OCI-LY7 (cell line): ENCODE measurements around the gene SMG6. TPM values are rescaled to one million over a fixed set of nuclear protein-coding genes. Genes with fewer than 3 reads are reported as not detected.

Experiments used
- BruUV-seq: library from RNA; stranded (reverse); fragments of 400-500 nt; replicated peaks from 2 replicates; lab custom pipeline; 2021; lab: Mats Ljungman, UMichigan
- CTCF ChIA-PET: fragments of 300-600 bp; sonication (Branson Sonifier 250); formaldehyde crosslinking; loops from one replicate; lab custom pipeline; 2022; ENCODE audit warnings: antibody characterized with exemption; ENCODE audit not compliant: unreplicated experiment; lab: Charles Lee
- POLR2A ChIA-PET: fragments of 300-600 bp; sonication (Branson Sonifier 250); formaldehyde crosslinking; loops from one replicate; lab custom pipeline; 2022; ENCODE audit warnings: antibody characterized with exemption; lab: Charles Lee
- DNase-seq: peaks from one replicate; pipeline ENCODE4 v3.0.0-alpha.2; 2015; ENCODE audit warnings: low spot score
- H2AFZ ChIP-seq: fragments of 200-600 bp; sonication (generic), shearing (Covaris generic); 2 replicates; pipeline ENCODE4 v1.6.1; 2014; ENCODE audit warnings: mild to moderate bottlenecking, antibody characterized with exemption, low read length, moderate library complexity
- H3K27ac ChIP-seq: fragments of 200-600 bp; sonication (generic); 2 replicates; pipeline ENCODE4 v1.5.1; 2014; ENCODE audit warnings: mixed run types, low read depth, mild to moderate bottlenecking, moderate library complexity, low read length, inconsistent platforms; ENCODE audit not compliant: poor library complexity, severe bottlenecking
- H3K36me3 ChIP-seq: fragments of 200-600 bp; sonication (generic); 2 replicates; pipeline ENCODE4 v1.6.1; 2014; ENCODE audit warnings: mild to moderate bottlenecking, antibody characterized with exemption, low read length, moderate library complexity, mixed read lengths; ENCODE audit not compliant: insufficient read depth
- H3K4me1 ChIP-seq: fragments of 200-600 bp; sonication (generic); 2 replicates; pipeline ENCODE4 v1.5.1; 2014; ENCODE audit warnings: mild to moderate bottlenecking, low read length; ENCODE audit not compliant: insufficient read depth, poor library complexity, severe bottlenecking
- H3K4me2 ChIP-seq: fragments of 200-600 bp; sonication (generic); 2 replicates; pipeline ENCODE4 v1.6.1; 2014; ENCODE audit warnings: mild to moderate bottlenecking, low read length
- H3K4me3 ChIP-seq: fragments of 200-600 bp; sonication (generic); 2 replicates; pipeline ENCODE4 v1.5.1; 2014; ENCODE audit warnings: mild to moderate bottlenecking, low read depth, low read length; ENCODE audit not compliant: poor library complexity, severe bottlenecking
- H3K79me2 ChIP-seq: fragments of 200-600 bp; sonication (generic); 2 replicates; pipeline ENCODE4 v1.6.1; 2016; ENCODE audit warnings: low read depth, mild to moderate bottlenecking, low read length, moderate library complexity, mixed read lengths; ENCODE audit not compliant: insufficient read depth
- H3K9me2 ChIP-seq: fragments of 200-600 bp; sonication (generic); 2 replicates; pipeline ENCODE4 v1.6.1; 2016; ENCODE audit warnings: mild to moderate bottlenecking, low read length, mixed read lengths; ENCODE audit not compliant: insufficient read depth
- H3K9me3 ChIP-seq: fragments of 200-600 bp; sonication (generic); 2 replicates; pipeline ENCODE4 v1.6.1; 2014; ENCODE audit warnings: mild to moderate bottlenecking, mixed run types, low read length, mixed read lengths
- H4K20me1 ChIP-seq: fragments of 200-600 bp; sonication (generic); 2 replicates; pipeline ENCODE4 v1.6.1; 2014; ENCODE audit warnings: mild to moderate bottlenecking, antibody characterized with exemption, low read length, moderate library complexity, mixed read lengths; ENCODE audit not compliant: insufficient read depth
- EZH2phosphoT487 ChIP-seq: fragments of 200-600 bp; sonication (generic); IDR thresholded peaks from 2 replicates; pipeline ENCODE4 v1.6.1; 2018; ENCODE audit warnings: low read depth, borderline replicate concordance, mild to moderate bottlenecking, mixed run types, antibody characterized with exemption, low read length, moderate library complexity, mixed read lengths
- intact Hi-C: fragments of 100-400 bp; cut with micrococcal nuclease; formaldehyde crosslinking; loops from one replicate; pipeline ENCODE4 v1.10.0; 2022; ENCODE audit not compliant: unreplicated experiment
- total RNA-seq, 2 experiments: library from RNA; depleted of rRNA in 1 of 2; stranded (reverse); fragments of >200 nt in 1 of 2; shearing (Covaris generic) in 1 of 2; gene quantifications; 2 replicates each; pipeline ENCODE4 v1.2.3, GENCODE V29; 2014 to 2022
- TF ChIP-seq, protein P1 (sequence below): fragments of 200-600 bp; sonication (generic); conservative IDR thresholded peaks from 2 replicates; pipeline ENCODE4 v1.5.1; 2014; ENCODE audit warnings: mild to moderate bottlenecking, antibody characterized with exemption, low read length, moderate library complexity, mixed read lengths

Gene SMG6
- total RNA-seq, 2 experiments from 2014 or later, result 12.5 to 17.8 TPM

DNA sequence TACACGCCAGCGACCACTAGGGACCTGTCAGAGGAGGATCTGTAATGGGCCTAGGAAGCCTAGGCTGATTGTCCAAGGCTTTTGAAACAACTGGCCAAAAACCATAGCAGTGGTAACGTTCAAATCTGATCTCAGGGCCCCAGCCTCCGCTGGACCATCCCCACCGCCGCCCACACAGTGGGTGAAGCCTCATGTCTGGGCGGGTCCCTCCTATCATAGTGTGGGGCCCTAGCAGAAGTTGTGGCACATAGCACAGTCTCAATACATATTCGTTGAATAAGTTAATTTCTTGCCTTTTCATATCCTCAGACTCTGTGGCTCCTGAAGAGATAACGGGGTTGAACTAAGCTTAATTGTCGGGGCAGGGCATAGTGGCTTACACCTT, 272.8 kb downstream of the SMG6 start:
- BruUV-seq, result TSS peak; percentile 67

DNA sequence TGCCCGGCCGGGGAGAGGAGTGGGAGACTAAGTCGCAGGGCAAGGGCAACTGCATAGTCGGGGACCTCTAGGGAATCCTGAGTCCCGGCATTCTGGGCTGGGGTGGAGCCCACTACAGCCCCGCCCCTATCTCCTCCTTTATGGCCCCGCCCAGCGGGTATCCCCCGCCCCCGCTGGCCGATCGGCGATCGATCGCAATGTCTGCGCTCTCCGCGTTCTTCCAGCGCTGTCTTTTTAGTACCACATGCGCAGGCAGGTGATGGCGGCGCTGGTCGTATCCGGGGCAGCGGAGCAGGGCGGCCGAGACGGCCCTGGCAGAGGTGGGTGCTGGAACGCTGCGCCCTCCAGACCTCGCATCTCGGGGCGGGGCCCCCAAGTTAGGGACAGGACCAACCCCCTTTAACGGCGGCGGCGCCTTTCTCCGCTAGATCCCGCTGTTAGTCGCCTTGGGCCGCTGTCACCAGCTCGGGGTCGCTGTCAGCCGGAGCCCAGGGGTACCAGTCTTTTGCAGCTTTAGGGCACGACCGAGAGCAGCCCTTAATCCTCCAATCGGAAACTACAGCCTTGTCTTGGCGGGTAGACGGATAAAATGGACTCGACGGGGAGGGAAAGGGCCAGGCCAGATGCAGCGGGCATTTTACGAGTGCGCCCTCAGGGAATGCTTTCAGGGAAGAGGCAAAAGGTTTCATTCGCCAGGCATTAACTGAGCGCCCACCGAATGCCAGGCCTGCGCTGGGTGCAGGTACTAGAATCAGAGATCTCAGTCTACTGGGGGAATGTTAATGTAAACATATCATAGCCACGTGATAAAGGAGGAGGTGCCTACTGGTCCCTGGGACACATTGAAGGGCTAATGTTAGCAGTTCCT, 273.4 kb downstream of the SMG6 start, which contains the start of gene DPH1:
Gene DPH1 (plus strand): TSS at position 243 of the 868 bp plus-strand sequence. CDS start 17 bp downstream, at position 260.
- POLR2A ChIA-PET, result interaction anchor here (0.6 kb wide), 1 partner anchor 134 kb away, joined by 4 read pairs; no protein-coding TSS in a partner anchor

More for the DNA sequence above, 272.8 kb downstream of the SMG6 start:
- CTCF ChIA-PET, result interaction anchor here (0.5 to 0.6 kb wide), 2 partner anchors 76 to 225 kb away, joined by 3 to 11 read pairs; no protein-coding TSS in a partner anchor
- Histone ChIP-seq H3K9me2 (no peaks in the 10 kb centered on the region), H3K4me2 (peak overlapping the region; percentile 94), H3K4me1 (peaks cover 26% of the 10 kb centered on the region), H3K27ac (peak overlapping the region; percentile 26), H4K20me1 (no peaks in the 10 kb centered on the region), H3K9me3 (no peaks in the 10 kb centered on the region), H3K4me3 (peak overlapping the region; percentile 88), H3K79me2 (peaks cover 10% of the 10 kb centered on the region; the same call in 1 of the 2 replicates), H2AFZ (no peak overlapping the region; the same call in 1 of the 2 replicates), H3K36me3 (peaks cover 8% of the 10 kb centered on the region; the same call in 1 of the 2 replicates)
- intact Hi-C loops, result loop anchor here (1.0 to 2.0 kb wide), 4 partner anchors 122 to 310 kb away; no protein-coding TSS in a partner anchor
- TF ChIP-seq, protein P1, sequence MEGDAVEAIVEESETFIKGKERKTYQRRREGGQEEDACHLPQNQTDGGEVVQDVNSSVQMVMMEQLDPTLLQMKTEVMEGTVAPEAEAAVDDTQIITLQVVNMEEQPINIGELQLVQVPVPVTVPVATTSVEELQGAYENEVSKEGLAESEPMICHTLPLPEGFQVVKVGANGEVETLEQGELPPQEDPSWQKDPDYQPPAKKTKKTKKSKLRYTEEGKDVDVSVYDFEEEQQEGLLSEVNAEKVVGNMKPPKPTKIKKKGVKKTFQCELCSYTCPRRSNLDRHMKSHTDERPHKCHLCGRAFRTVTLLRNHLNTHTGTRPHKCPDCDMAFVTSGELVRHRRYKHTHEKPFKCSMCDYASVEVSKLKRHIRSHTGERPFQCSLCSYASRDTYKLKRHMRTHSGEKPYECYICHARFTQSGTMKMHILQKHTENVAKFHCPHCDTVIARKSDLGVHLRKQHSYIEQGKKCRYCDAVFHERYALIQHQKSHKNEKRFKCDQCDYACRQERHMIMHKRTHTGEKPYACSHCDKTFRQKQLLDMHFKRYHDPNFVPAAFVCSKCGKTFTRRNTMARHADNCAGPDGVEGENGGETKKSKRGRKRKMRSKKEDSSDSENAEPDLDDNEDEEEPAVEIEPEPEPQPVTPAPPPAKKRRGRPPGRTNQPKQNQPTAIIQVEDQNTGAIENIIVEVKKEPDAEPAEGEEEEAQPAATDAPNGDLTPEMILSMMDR, result peak; percentile 75
- TF ChIP-seq EZH2phosphoT487, result no peak
- no peak for DNase-seq
- POLR2A ChIA-PET, result no interaction called here

DNA sequence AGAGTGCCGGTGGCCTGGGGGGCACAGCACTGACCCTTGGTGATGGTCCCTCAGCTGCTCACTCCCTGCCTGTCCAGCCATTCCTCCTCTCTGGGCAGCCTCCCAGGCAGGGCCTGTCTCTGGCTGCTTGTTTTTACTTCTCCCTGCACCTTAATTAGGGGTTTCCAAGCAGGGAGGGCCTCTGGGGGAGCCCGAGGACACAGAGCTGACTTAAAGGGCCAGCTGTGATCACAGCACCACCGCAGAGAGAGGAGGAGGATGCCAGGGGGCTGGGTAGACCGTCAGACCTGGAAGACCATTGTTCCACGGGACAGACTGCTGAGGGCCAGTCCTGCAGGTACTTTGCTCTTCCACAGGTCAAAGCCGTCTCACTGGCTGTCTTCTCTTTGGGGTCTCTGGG, 274.8 kb downstream of the SMG6 start:
- ChIA-PET CTCF (no interaction called here), POLR2A (no interaction called here)
- Histone ChIP-seq H3K4me3 (no peak overlapping the region), H3K79me2 (peaks cover 10% of the 10 kb centered on the region; the same call in 1 of the 2 replicates), H4K20me1 (no peaks in the 10 kb centered on the region), H3K27ac (no peak overlapping the region), H3K4me2 (no peak overlapping the region), H3K4me1 (peaks cover 21% of the 10 kb centered on the region), H3K9me3 (no peaks in the 10 kb centered on the region), H3K36me3 (peaks cover 4% of the 10 kb centered on the region; the same call in 1 of the 2 replicates), H3K9me2 (no peaks in the 10 kb centered on the region), H2AFZ (no peak overlapping the region)
- intact Hi-C loops, result no loop called here
- DNase-seq, result no peak
- BruUV-seq, result no TSS peak
- TF ChIP-seq, protein P1, result no peak
- no peak for TF ChIP-seq EZH2phosphoT487

More for the DNA sequence above, 273.4 kb downstream of the SMG6 start, which contains the start of gene DPH1:
- no peaks in the 10 kb centered on the region for H3K9me3 ChIP-seq
- DNase-seq, result peak; percentile 92
- peak within 1 kb of the TSS; percentile 81 for H2AFZ ChIP-seq
- BruUV-seq, result no TSS peak
- CTCF ChIA-PET, result interaction anchor here (0.5 kb wide), 1 partner anchor 76 kb away, joined by 11 read pairs; no protein-coding TSS in a partner anchor
- H3K36me3 ChIP-seq, result peaks cover 8% of the 10 kb centered on the region; the same call in 1 of the 2 replicates
- intact Hi-C loops, result loop anchor here (1.0 to 2.0 kb wide), 4 partner anchors 122 to 309 kb away; no protein-coding TSS in a partner anchor
- peak within 1 kb of the TSS; percentile 94 for H3K4me2 ChIP-seq
- no peak for TF ChIP-seq EZH2phosphoT487
- H3K27ac ChIP-seq, result peak within 1 kb of the TSS; percentile 26
- H3K79me2 ChIP-seq, result peaks cover 10% of the 10 kb centered on the region; the same call in 1 of the 2 replicates
- no peaks in the 10 kb centered on the region for H4K20me1 ChIP-seq
- H3K9me2 ChIP-seq, result no peaks in the 10 kb centered on the region
- H3K4me3 ChIP-seq, result peak within 1 kb of the TSS; percentile 88
- peaks cover 30% of the 10 kb centered on the region for H3K4me1 ChIP-seq
